ENCODE data around the gene PSMB7. TPM values are rescaled to one million over a fixed set of nuclear protein-coding genes. Genes with fewer than 3 reads are reported as not detected.

The PSMB7 gene
- total RNA-seq, 2 experiments from 2014 or later, result 69.3 to 71.7 TPM

GRCh38 chr9:124343533-124344290 is 71.5 kb downstream of the PSMB7 start:
- Histone ChIP-seq H3K27me3 (ENCODE audit: control insufficient read depth in 1 of 2, insufficient read depth in 2 of 2, low read length in 2 of 2) (no peaks in the 10 kb centered on the region), H3K9me3 (ENCODE audit: control insufficient read depth in 1 of 2, insufficient read depth in 1 of 2, low read length in 2 of 2) (peaks cover 0 to 8% of the 10 kb centered on the region in 2 experiments), H3K4me1 (ENCODE audit: insufficient read depth, low read length) (no peaks in the 10 kb centered on the region), H3K27ac (ENCODE audit: low read depth in 1 of 2, low read length in 2 of 2) (no peak overlapping the region), H3K36me3 (ENCODE audit: insufficient read depth, low read length) (peaks cover 3% of the 10 kb centered on the region), H3K4me3 (ENCODE audit: low read length) (no peak overlapping the region)
- no peak for TF ChIP-seq CTCF (IDR thresholded peaks at IDR 0.05)
- CTCF ChIA-PET, result no interaction called here
- H3K9me3 Mint-ChIP-seq, result no peaks in the 10 kb centered on the region
- H3K4me3 Mint-ChIP-seq, result no peak overlapping the region
- ATAC-seq (ENCODE audit: poor library complexity) (no peak), DNase-seq (no peak)
- POLR2A ChIA-PET, result no interaction called here
- intact Hi-C loops (cut with DNase I, micrococcal nuclease), result no loop called here
- no peaks in the 10 kb centered on the region for H3K4me1 Mint-ChIP-seq (ENCODE audit: low read depth)
- no peak overlapping the region for H3K27ac Mint-ChIP-seq
- H3K36me3 Mint-ChIP-seq (ENCODE audit: low read depth), result peaks cover 14% of the 10 kb centered on the region
- H3K27me3 Mint-ChIP-seq, result no peaks in the 10 kb centered on the region

- no peaks in the 10 kb centered on the region for H3K27me3 ChIP-seq (ENCODE audit: control insufficient read depth in 1 of 2, insufficient read depth in 2 of 2, low read length in 2 of 2)
- no peak overlapping the region for H3K4me3 ChIP-seq (ENCODE audit: low read length)
- no peaks in the 10 kb centered on the region for H3K4me1 ChIP-seq (ENCODE audit: insufficient read depth, low read length)
- Mint-ChIP-seq H3K4me3 (no peak overlapping the region), H3K9me3 (no peaks in the 10 kb centered on the region), H3K4me1 (ENCODE audit: low read depth) (no peaks in the 10 kb centered on the region), H3K27ac (no peak overlapping the region), H3K36me3 (ENCODE audit: low read depth) (peaks cover 7% of the 10 kb centered on the region), H3K27me3 (no peaks in the 10 kb centered on the region)
- no peak for TF ChIP-seq CTCF (IDR thresholded peaks at IDR 0.05)
- intact Hi-C loops (cut with DNase I, micrococcal nuclease), result no loop called here
- POLR2A ChIA-PET, result no interaction called here
- H3K27ac ChIP-seq (ENCODE audit: low read depth in 1 of 2, low read length in 2 of 2), result no peak overlapping the region
- no peaks in the 10 kb centered on the region for H3K36me3 ChIP-seq (ENCODE audit: insufficient read depth, low read length)
- H3K9me3 ChIP-seq (ENCODE audit: control insufficient read depth in 1 of 2, insufficient read depth in 1 of 2, low read length in 2 of 2), result peaks cover 0 to 12% of the 10 kb centered on the region in 2 experiments
- DNase-seq, result no peak
- CTCF ChIA-PET, result no interaction called here
- ATAC-seq (ENCODE audit: poor library complexity), result no peak
Observed at GRCh38 chr9:124342776-124343485, 72.3 kb downstream of the PSMB7 start.

DNA sequence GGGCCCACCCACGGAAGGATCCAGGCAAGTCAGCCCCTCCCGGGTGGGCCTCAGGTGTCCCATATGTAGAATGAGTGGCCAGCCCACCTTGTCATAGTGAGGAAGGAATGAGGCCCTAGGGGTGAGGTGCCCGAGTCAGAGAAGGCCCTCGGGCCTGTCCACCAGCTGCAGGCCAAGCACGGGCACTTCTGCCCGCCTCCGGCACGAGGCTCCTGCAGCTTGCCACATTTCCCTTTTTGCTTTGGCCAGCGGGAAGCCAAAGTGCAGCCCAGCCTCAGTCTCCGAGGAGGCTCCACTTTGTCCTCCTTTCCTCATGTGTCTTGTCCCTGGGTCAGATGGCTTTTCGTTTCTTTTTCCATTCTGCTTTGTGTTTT is 72.9 kb downstream of the PSMB7 start:
- POLR2A ChIA-PET, result no interaction called here
- no peaks in the 10 kb centered on the region for H3K9me3 Mint-ChIP-seq

More for the DNA sequence above, 72.9 kb downstream of the PSMB7 start:
- no peak overlapping the region for H3K27ac Mint-ChIP-seq
- intact Hi-C loops (cut with DNase I, micrococcal nuclease), result no loop called here
- CTCF ChIA-PET, result no interaction called here
- peaks cover 5% of the 10 kb centered on the region for H3K36me3 Mint-ChIP-seq (ENCODE audit: low read depth)
- H3K4me1 Mint-ChIP-seq (ENCODE audit: low read depth), result no peaks in the 10 kb centered on the region
- TF ChIP-seq CTCF (IDR thresholded peaks at IDR 0.05), result no peak
- ATAC-seq (ENCODE audit: poor library complexity) (no peak), DNase-seq (no peak)
- H3K27me3 Mint-ChIP-seq, result no peaks in the 10 kb centered on the region
- Histone ChIP-seq H3K4me1 (ENCODE audit: insufficient read depth, low read length) (no peaks in the 10 kb centered on the region), H3K27me3 (ENCODE audit: control insufficient read depth in 1 of 2, insufficient read depth in 2 of 2, low read length in 2 of 2) (no peaks in the 10 kb centered on the region), H3K27ac (ENCODE audit: low read depth in 1 of 2, low read length in 2 of 2) (no peak overlapping the region), H3K9me3 (ENCODE audit: control insufficient read depth in 1 of 2, insufficient read depth in 1 of 2, low read length in 2 of 2) (peaks cover 0 to 12% of the 10 kb centered on the region in 2 experiments), H3K4me3 (ENCODE audit: low read length) (no peak overlapping the region), H3K36me3 (ENCODE audit: insufficient read depth, low read length) (no peaks in the 10 kb centered on the region)
- H3K4me3 Mint-ChIP-seq, result no peak overlapping the region

Measured in CD4-positive, alpha-beta T cell (primary cell).